Activated effector memory CD4-positive, alpha-beta T cell treated with Interleukin-2 at 50 U/mL for 16 hours (primary cell): ENCODE results near the gene TBC1D5.
"Not testable (repeated sequence)": the region's sequence is repeated elsewhere in the genome, so short reads cannot be mapped to it uniquely, and the experiment has no call there.

Source experiments
- DNase-seq: peaks from one replicate; pipeline ENCODE4 v3.0.0-alpha.2; 2020

The TBC1D5 gene

DNA sequence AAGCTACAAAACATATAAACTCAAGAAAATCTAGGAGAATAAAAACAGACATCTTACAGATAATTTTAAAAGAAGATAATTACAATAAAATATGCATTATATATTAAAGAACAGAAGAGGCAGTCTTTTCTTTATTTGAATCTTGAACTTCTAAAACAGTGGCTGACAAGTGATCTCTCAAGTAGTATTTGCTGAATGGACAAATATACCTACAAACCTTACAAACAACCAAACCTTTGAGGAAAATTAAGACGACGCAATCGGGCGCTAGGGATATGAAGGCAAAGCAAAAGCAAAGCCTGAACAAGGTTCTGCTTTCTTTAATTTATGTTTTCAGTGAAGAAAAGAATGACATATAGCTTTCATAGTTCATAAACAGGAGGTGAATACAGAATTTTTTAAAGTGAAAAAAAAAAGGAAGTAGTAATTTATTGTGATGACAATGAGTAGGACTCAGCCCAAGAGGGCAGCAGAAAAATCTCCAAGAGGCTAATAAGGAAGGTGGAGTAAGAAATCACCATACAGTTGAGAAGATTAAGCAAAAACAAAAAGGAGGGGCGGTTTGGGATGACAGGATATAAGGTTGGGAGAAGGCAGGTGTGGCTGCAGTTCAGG lies 347.8 kb downstream of the TBC1D5 start:
- no peak for DNase-seq

DNA sequence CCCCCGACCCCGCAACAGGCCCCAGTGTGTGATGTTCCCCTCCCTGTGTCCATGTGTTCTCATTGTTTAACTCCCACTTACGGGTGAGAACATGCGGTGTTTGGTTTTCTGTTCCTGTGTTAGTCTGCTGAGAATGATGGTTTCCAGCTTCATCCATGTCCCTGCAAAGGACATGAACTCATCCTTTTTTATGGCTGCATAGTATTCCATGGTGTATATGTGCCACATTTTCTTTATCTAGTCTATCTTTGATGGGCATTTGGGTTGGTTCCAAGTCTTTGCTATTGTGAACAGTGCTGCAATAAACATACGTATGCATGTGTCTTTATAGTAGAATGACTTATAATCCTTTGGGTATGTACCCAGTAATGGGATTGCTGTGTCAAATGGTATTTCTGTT lies 349.9 kb downstream of the TBC1D5 start:
- DNase-seq: not testable (repeated sequence)

DNA sequence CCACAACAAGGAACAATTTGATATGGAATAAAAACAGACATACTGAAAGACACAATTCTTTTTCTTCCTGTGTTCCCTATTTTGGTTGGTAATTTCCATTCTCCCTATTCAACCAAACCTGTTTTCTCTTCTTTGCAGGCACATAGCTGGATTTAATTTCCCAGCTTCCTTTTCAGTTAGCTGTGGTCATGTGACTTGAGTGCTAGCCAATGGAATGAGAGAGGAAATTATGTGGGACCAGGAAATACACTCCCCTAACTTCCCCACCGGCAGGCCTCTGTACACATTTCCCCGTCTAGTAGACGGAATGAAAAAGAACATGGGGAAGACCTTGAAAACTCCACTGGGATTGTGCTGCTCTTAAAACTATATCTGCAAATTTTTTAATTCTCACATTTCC lies 351.6 kb downstream of the TBC1D5 start:
- no peak for DNase-seq

DNA sequence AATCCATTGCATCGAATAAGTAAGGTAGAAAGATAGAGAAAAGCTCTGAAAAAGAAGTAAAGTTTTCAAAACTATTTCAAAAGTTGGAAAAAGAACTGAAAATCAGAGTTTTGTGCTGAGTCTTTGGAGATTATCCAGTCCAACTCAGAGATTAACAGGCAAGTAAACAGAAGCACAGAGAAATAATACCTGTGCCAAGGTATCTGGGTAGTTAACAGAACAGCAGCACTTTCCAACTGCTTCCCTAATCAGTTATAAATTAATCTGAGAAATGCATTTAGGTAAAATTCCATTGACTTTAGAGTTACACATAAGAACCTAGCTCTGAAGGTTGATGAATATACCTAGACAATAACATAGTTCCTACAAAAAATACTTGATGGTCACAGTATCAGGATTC lies 355.3 kb downstream of the TBC1D5 start:
- DNase-seq: no peak

DNA sequence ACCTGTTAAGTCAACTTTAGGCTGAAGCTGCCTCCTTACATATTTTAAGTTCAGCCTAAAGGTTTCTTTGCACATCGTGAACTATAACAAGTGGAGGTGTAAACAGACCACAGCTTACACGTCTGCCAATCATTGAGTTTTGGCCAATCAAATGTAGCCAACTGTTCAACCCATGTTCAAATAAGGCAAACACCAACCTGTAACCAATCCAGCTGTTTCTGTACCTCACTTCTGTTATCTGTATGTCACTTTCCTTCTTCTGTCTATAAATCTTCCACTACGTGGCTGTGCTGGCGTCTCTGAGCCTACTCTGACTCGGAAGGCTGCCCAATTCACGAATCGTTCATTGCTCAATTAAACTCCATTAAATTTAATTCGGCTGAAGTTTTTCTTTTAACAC lies 356.0 kb downstream of the TBC1D5 start:
- no peak for DNase-seq

- no peak for DNase-seq
These were observed 357.7 kb downstream of the TBC1D5 start for GRCh38 chr3:17384567-17385296.

DNA sequence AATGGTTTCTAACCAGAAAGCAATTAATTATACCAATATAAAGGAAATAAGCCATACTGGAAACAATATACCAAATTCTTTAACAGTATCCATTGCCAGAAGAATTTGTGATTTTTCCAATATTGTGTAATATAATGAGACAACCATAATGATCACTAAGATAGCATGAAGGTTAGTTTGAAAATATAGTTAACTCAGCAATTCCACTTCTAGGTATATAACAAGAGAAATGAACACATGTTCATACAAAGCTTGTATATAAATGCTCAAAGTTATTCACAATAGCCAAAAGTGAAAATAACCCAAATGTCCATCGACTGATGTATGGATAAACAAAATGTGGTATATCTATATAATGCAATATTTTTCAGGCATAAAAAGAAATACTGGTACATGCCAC lies 369.1 kb downstream of the TBC1D5 start:
- no peak for DNase-seq

- DNase-seq: no peak
These were observed 369.8 kb downstream of the TBC1D5 start for GRCh38 chr3:17372362-17373210.

- no peak for DNase-seq
These were observed 372.5 kb downstream of the TBC1D5 start for GRCh38 chr3:17369973-17370372.

GRCh38 chr3:17367171-17367570 lies 375.3 kb downstream of the TBC1D5 start:
- no peak for DNase-seq

- DNase-seq: no peak
These were observed 381.4 kb downstream of the TBC1D5 start for GRCh38 chr3:17360991-17361390.

GRCh38 chr3:17359911-17360310 lies 382.5 kb downstream of the TBC1D5 start:
- DNase-seq: no peak

GRCh38 chr3:17357035-17357710 lies 385.3 kb downstream of the TBC1D5 start:
- DNase-seq: no peak

GRCh38 chr3:17356585-17356984 lies 385.8 kb downstream of the TBC1D5 start:
- DNase-seq: no peak

- DNase-seq: no peak
These were observed 386.8 kb downstream of the TBC1D5 start for GRCh38 chr3:17355591-17355990.

- no peak for DNase-seq
These were observed 388.1 kb downstream of the TBC1D5 start for GRCh38 chr3:17354341-17354740.

DNA sequence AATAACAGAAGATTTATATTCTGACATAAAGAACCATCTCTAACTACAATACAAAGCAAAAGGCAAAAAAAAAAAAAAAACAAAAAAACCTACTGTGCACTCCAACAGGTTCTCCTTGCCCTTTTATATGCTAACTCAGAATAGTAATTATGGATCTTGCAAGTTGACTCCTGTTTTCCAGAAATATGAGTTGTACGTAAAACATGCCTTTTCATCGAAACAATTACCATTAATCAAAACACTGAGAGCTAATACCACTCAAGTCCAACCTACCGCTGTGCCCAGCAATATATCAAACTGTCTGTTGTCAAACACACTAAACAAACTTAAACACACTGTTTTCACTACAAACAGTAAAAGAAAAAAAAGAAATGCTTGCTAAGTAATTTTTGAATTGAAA lies 389.8 kb downstream of the TBC1D5 start:
- DNase-seq: no peak

DNA sequence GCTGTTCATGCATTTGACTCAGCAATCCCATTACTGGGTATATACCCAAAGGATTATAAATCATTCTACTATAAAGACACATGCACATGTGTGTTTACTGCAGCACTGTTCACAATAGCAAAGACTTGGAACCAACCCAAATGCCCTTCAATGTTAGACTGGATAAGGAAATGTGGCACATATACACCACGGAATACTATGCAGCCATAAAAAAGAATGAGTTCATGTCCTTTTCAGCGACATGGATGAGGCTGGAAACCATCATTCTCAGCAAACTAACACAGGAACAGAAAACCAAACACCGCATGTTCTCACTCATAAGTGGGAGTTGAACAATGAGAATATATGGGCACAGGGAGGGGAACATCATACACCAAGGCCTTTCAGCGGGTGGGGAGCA lies 391.2 kb downstream of the TBC1D5 start:
- DNase-seq: not testable (repeated sequence)

GRCh38 chr3:17349093-17349492 lies 393.3 kb downstream of the TBC1D5 start:
- no peak for DNase-seq

- DNase-seq: no peak
These were observed 400.3 kb downstream of the TBC1D5 start for GRCh38 chr3:17342119-17342518.

- no peak for DNase-seq
These were observed 401.7 kb downstream of the TBC1D5 start for GRCh38 chr3:17340693-17341092.

DNA sequence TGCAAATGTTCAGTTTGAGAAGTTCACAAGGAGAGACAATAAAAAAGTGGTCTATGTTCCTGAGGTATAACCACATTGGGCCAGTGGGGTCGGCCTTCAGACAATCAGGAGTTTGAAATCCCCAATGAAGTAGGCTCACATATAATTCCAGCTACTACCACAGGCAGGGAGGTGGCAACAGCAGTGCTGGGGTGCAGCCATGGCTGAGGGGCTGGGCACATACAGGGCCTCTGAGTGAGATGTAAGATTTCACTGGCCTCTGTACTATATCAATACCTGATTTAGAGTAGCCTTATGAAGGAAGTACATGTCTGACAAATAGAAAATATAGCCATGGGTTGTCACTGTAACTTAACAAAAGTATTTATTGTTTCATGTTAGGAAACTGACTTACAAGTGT lies 402.2 kb downstream of the TBC1D5 start:
- DNase-seq: no peak

DNA sequence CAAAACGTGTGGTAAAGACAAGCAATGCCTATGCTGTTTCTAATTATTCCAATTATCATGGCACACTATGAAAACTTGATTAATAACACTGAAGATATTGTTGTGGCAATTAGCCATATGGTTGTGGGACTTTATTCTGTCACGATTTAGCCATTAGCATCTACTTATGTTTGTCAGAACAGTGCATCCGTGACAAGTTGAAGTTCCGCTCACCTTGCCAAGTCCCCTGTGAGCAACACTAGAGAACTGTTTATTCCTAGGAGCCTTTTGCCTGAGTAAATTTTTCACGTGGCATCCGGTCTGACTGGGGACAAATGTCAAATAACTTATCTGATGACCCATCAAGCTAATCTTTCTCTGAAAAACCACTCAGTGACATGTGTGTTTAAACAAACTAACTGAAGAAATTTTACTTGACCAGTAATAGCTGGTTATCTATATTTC lies 403.3 kb downstream of the TBC1D5 start:
- DNase-seq: no peak
